K562 (cell line): ENCODE data around the gene LIX1L. TPM values are rescaled to one million over a fixed set of nuclear protein-coding genes. Genes with fewer than 3 reads are reported as not detected.

ENCODE experiments used
- ARHGAP35 ChIP-seq: fragments of 450-650 bp; IDR thresholded peaks from 2 replicates; pipeline ENCODE4 v1.6.1; 2018; ENCODE audit not compliant: partially characterized antibody
- ARID2 ChIP-seq: fragments of 450-650 bp; IDR thresholded peaks from 2 replicates; pipeline ENCODE4 v1.6.1; 2017; ENCODE audit warnings: antibody characterized with exemption, mild to moderate bottlenecking
- MYBL2 ChIP-seq, 2 experiments: fragments of 450-650 bp in 1 of 2; sonication (generic) in 1 of 2; formaldehyde crosslinking in 1 of 2; IDR thresholded peaks; 2 replicates each; pipeline versions ENCODE4 v1.6.1 to v1.8.1; 2017 to 2022; ENCODE audit warnings: borderline replicate concordance in 1 of 2, inconsistent platforms in 1 of 2, low read depth in 1 of 2, mild to moderate bottlenecking in 1 of 2, missing genetic modification reagents in 1 of 2, moderate library complexity in 1 of 2
- NCOR1 ChIP-seq: fragments of 450-650 bp; IDR thresholded peaks from 2 replicates; pipeline ENCODE4 v1.6.1; 2016; ENCODE audit warnings: mild to moderate bottlenecking, moderate library complexity
- NFIX ChIP-seq: fragments of 250-450 bp; sonication (Bioruptor Pico); IDR thresholded peaks from 2 replicates; pipeline ENCODE4 v1.4.0; 2020; ENCODE audit warnings: low read depth, mild to moderate bottlenecking, moderate library complexity
- NUFIP1 ChIP-seq: fragments of 450-650 bp; IDR thresholded peaks from 2 replicates; pipeline ENCODE4 v1.6.1; 2018; ENCODE audit not compliant: partially characterized antibody
- POLR2AphosphoS2 ChIP-seq: IDR thresholded peaks from 2 replicates; pipeline ENCODE4 v1.6.1; 2012; ENCODE audit warnings: low read length, improper control_type of control experiment
- PRDM10 ChIP-seq: fragments of 450-650 bp; IDR thresholded peaks from 2 replicates; pipeline ENCODE4 v1.6.1; 2018; ENCODE audit not compliant: partially characterized antibody
- RBM14 ChIP-seq: fragments of 200-400 bp; formaldehyde crosslinking; IDR thresholded peaks from 2 replicates; pipeline ENCODE4 v1.6.1; 2018; ENCODE audit warnings: low read depth, mild to moderate bottlenecking, low read length, moderate library complexity, borderline replicate concordance; ENCODE audit not compliant: insufficient read depth
- SMARCE1 ChIP-seq: fragments of 450-650 bp; IDR thresholded peaks from 2 replicates; pipeline ENCODE4 v1.7.1; 2016; ENCODE audit warnings: mild to moderate bottlenecking
- SUPT5H ChIP-seq: fragments of 450-650 bp; IDR thresholded peaks from 2 replicates; pipeline ENCODE4 v1.6.1; 2016
- TEAD1 ChIP-seq, 2 experiments: fragments of 450-650 bp in 1 of 2; sonication (generic) in 1 of 2; formaldehyde crosslinking; IDR thresholded peaks; 2 replicates each; pipeline versions ENCODE4 v1.4.0 to v1.8.0; 2020 to 2022; ENCODE audit warnings: mild to moderate bottlenecking in 2 of 2, missing genetic modification reagents in 1 of 2
- TSHZ1 ChIP-seq: fragments of 250-450 bp; sonication (Bioruptor Pico); IDR thresholded peaks from 2 replicates; pipeline ENCODE4 v1.4.0; 2020; ENCODE audit warnings: mild to moderate bottlenecking, moderate library complexity
- ZBTB26 ChIP-seq: fragments of 450-650 bp; formaldehyde crosslinking; IDR thresholded peaks from 2 replicates; pipeline ENCODE4 v1.4.0; 2022; ENCODE audit warnings: missing genetic modification characterization
- ZNF140 ChIP-seq: fragments of 250-450 bp; sonication (Bioruptor Pico); IDR thresholded peaks from 2 replicates; pipeline ENCODE4 v1.8.0; 2021; ENCODE audit warnings: moderate library complexity, mild to moderate bottlenecking, inconsistent platforms
- ZNF174 ChIP-seq: fragments of 250-450 bp; sonication (Bioruptor Pico); IDR thresholded peaks from 2 replicates; pipeline ENCODE4 v1.4.0; 2020; ENCODE audit warnings: mild to moderate bottlenecking
- ZNF511 ChIP-seq: sonication (generic); formaldehyde crosslinking; IDR thresholded peaks from 2 replicates; pipeline ENCODE4 v1.8.0; 2022; ENCODE audit warnings: mild to moderate bottlenecking, missing genetic modification reagents
- ZNF695 ChIP-seq: fragments of 450-650 bp; formaldehyde crosslinking; IDR thresholded peaks from 2 replicates; pipeline ENCODE4 v1.4.0; 2020; ENCODE audit warnings: mild to moderate bottlenecking, moderate library complexity
- polyA plus RNA-seq, 8 experiments: library from polyadenylated mRNA; depleted of rRNA in 4 of 8; stranded (reverse) in 5 of 8; unstranded in 3 of 8; fragments of >200 nt; fragmentation: Nextera tagmentation in 2 of 8; fragmentation: Illumina TruSeq in 1 of 8; extraction: Ambion mirVana in 2 of 8; extraction: Trizol in 1 of 8; gene quantifications; 2 replicates each; pipeline versions ENCODE4 v1.2.1 to v1.2.3, GENCODE V29; 2011 to 2014; ENCODE audit warnings: inconsistent platforms in 1 of 8, missing spikeins in 1 of 8
- total RNA-seq, 7 experiments: library from RNA; depleted of rRNA in 6 of 7; stranded (reverse); fragments of >200 nt in 6 of 7; fragmentation: Illumina TruSeq in 2 of 7; extraction: Trizol in 2 of 7; gene quantifications; 2 replicates each; pipeline versions ENCODE4 v1.2.1 to v1.2.3, GENCODE V29; 2011 to 2021; ENCODE audit warnings: low replicate concordance in 1 of 7

The LIX1L gene
- total and polyA plus RNA-seq, 9 of the 15 experiments (the other 6 are each of a cell fraction or from before 2014, with no cell fraction given): 4.6 to 26.5 (median 12.5) TPM

- TF ChIP-seq SMARCE1 (peak; percentile 56; the same call in 1 of the 2 replicates), TEAD1 (CRISPR knock-in tag; IDR thresholded peaks at IDR 0.05) (peak in 1 of 2 experiments; percentile 81; a peak in 2 of 4 replicates), NFIX (no peak), POLR2AphosphoS2 (peak; percentile 99), TSHZ1 (CRISPR knock-in tag) (no peak), SUPT5H (peak; percentile 99), ARHGAP35 (no peak), MYBL2 (IDR thresholded peaks at IDR 0.05; ENCODE audit: low read depth) (no peak), MYBL2 (CRISPR knock-in tag; IDR thresholded peaks at IDR 0.05; ENCODE audit: borderline replicate concordance) (no peak), NUFIP1 (no peak), PRDM10 (peak; percentile 43), ZNF511 (CRISPR knock-in tag) (peak; percentile 78; the same call in 1 of the 2 replicates), NCOR1 (peak; percentile 92), ARID2 (no peak), RBM14 (no peak), ZNF174 (no peak), ZNF695 (CRISPR knock-in tag) (no peak), ZNF140 (peak; percentile 100), ZBTB26 (CRISPR knock-in tag) (0 out of 2 replicates have a peak, but pooled peaks have one; percentile 70)
These were observed 38.7 kb upstream of the LIX1L start, which contains the start of gene TXNIP (continued) for GRCh38 chr1:145996433-145997015.
